Naive thymus-derived CD8-positive, alpha-beta T cell (primary cell): ENCODE measurements around the gene DHFR2. TPM values are rescaled to one million over a fixed set of nuclear protein-coding genes. Genes with fewer than 3 reads are reported as not detected.

Experiments
- ATAC-seq, 2 donors: fragments of 150-1000 bp; cut with Tn5 transposase in 1 of 2; sonication (Bioruptor Pico), chemical (Tn5 transposase) in 1 of 2; 1 replicate in 1 of 2; 2 replicates in 1 of 2; pipeline ENCODE4 v1.10.0; 2021; ENCODE audit warnings: mild to moderate bottlenecking in 2 of 2, moderate library complexity in 2 of 2
- POLR2A ChIA-PET: fragments of 350-600 bp; sonication (Branson Sonifier 250); formaldehyde crosslinking; loops from one replicate; lab custom pipeline; 2021; ENCODE audit warnings: antibody characterized with exemption; lab: Charles Lee
- DNase-seq, 10 donors: peaks; one replicate each; pipeline versions ENCODE4 v3.0.0 to v3.0.0-alpha.2; 2020 to 2022
- H3K27ac Mint-ChIP-seq, 10 donors: one replicate each; pipeline ENCODE4 v1.8.0; 2020 to 2022; ENCODE audit warnings: mild to moderate bottlenecking in 10 of 10, mixed read lengths in 10 of 10, moderate library complexity in 4 of 10, inconsistent platforms in 1 of 10
- H3K27me3 Mint-ChIP-seq, 5 donors: one replicate each; pipeline ENCODE4 v1.8.0; 2021 to 2022; ENCODE audit warnings: mixed read lengths in 5 of 5
- H3K36me3 Mint-ChIP-seq, 3 donors: one replicate each; pipeline ENCODE4 v1.8.0; 2020 to 2022; ENCODE audit warnings: mixed read lengths in 3 of 3, mild to moderate bottlenecking in 2 of 3, inconsistent platforms in 1 of 3
- H3K4me1 Mint-ChIP-seq, 4 donors: one replicate each; pipeline ENCODE4 v1.8.0; 2021 to 2022; ENCODE audit warnings: mixed read lengths in 4 of 4
- H3K4me3 Mint-ChIP-seq, 10 donors: one replicate each; pipeline ENCODE4 v1.8.0; 2020 to 2022; ENCODE audit warnings: mild to moderate bottlenecking in 10 of 10, mixed read lengths in 10 of 10, moderate library complexity in 6 of 10, inconsistent platforms in 1 of 10
- H3K9me3 Mint-ChIP-seq, 9 donors: one replicate each; pipeline ENCODE4 v1.8.0; 2020 to 2022; ENCODE audit warnings: mixed read lengths in 9 of 9, mild to moderate bottlenecking in 3 of 9, inconsistent platforms in 1 of 9, moderate library complexity in 1 of 9
- polyA plus RNA-seq, 3 donors: library from polyadenylated mRNA; unstranded; fragments of 300-500 nt; fragmentation: Illumina TruSeq; gene quantifications; one replicate each; pipeline ENCODE4 v1.2.3, GENCODE V29; 2021
- total RNA-seq, 8 experiments: library from RNA in 2 of 8; stranded (reverse) in 2 of 8; gene quantifications; one replicate each; pipeline ENCODE4 v1.2.3 and lab custom pipeline; 2021 to 2026

DHFR2 gene
- total and polyA plus RNA-seq, 5 experiments from 2014 or later = 2.5 to 10.8 (median 5.7) TPM

GRCh38 chr3:94020293-94020692, 42.4 kb downstream of the DHFR2 start:
- no peak overlapping the region for H3K4me3 Mint-ChIP-seq
- H3K27me3 Mint-ChIP-seq = no peaks in the 10 kb centered on the region
- no peaks in the 10 kb centered on the region for H3K4me1 Mint-ChIP-seq
- DNase-seq (no peak), ATAC-seq (no peak)
- no peaks in the 10 kb centered on the region for H3K9me3 Mint-ChIP-seq
- H3K36me3 Mint-ChIP-seq = peaks cover 0 to 4% (median 3%) of the 10 kb centered on the region in 3 donors
- no peak overlapping the region for H3K27ac Mint-ChIP-seq
- POLR2A ChIA-PET = interaction anchor here (1.9 kb wide), 1 partner anchor 42 kb away, joined by 7 read pairs; the partner anchor contains the start of genes DHFR2 and NSUN3

- peak overlapping the region in 2 of 10 donors; percentile 1 to 38 for H3K27ac Mint-ChIP-seq
Observed at GRCh38 chr3:94019659-94020058, 43.1 kb downstream of the DHFR2 start.

GRCh38 chr3:94015025-94015424, 47.7 kb downstream of the DHFR2 start:
- POLR2A ChIA-PET = no interaction called here
- Mint-ChIP-seq H3K4me3 (peak overlapping the region in 1 of 10 donors; percentile 4), H3K9me3 (no peaks in the 10 kb centered on the region), H3K27me3 (no peaks in the 10 kb centered on the region), H3K4me1 (peaks cover 8 to 10% (median 9%) of the 10 kb centered on the region in 4 donors), H3K36me3 (peaks cover 0 to 9% (median 3%) of the 10 kb centered on the region in 3 donors), H3K27ac (peak overlapping the region in 2 of 10 donors; percentile 29 to 53)
- DNase-seq = peak in 2 of 10 donors; percentile 19 to 25
- peak; percentile 35 to 36 for ATAC-seq

More at GRCh38 chr3:94019659-94020058, 43.1 kb downstream of the DHFR2 start:
- H3K27me3 Mint-ChIP-seq = no peaks in the 10 kb centered on the region
- H3K4me3 Mint-ChIP-seq = no peak overlapping the region
- no peak for DNase-seq
- peaks cover 5 to 6% (median 6%) of the 10 kb centered on the region in 4 donors for H3K4me1 Mint-ChIP-seq
- no peak for ATAC-seq
- no peaks in the 10 kb centered on the region for H3K9me3 Mint-ChIP-seq
- peaks cover 0 to 4% (median 3%) of the 10 kb centered on the region in 3 donors for H3K36me3 Mint-ChIP-seq
- POLR2A ChIA-PET = interaction anchor here (1.9 kb wide), 1 partner anchor 43 kb away, joined by 7 read pairs; the partner anchor contains the start of genes DHFR2 and NSUN3

- Mint-ChIP-seq H3K27me3 (no peaks in the 10 kb centered on the region), H3K27ac (peak overlapping the region in 1 of 10 donors; percentile 22), H3K9me3 (no peaks in the 10 kb centered on the region), H3K36me3 (peaks cover 0 to 5% (median 3%) of the 10 kb centered on the region in 3 donors), H3K4me1 (peaks cover 8 to 10% (median 9%) of the 10 kb centered on the region in 4 donors), H3K4me3 (no peak overlapping the region)
- ATAC-seq = no peak
- DNase-seq = no peak
- POLR2A ChIA-PET = no interaction called here
Observed at GRCh38 chr3:94012185-94012584, 50.5 kb downstream of the DHFR2 start.

- H3K4me3 Mint-ChIP-seq = no peak overlapping the region
- H3K27ac Mint-ChIP-seq = peak overlapping the region in 1 of 10 donors; percentile 7
- DNase-seq = no peak
- peaks cover 0 to 5% (median 3%) of the 10 kb centered on the region in 3 donors for H3K36me3 Mint-ChIP-seq
- no peaks in the 10 kb centered on the region for H3K9me3 Mint-ChIP-seq
- H3K4me1 Mint-ChIP-seq = peaks cover 8 to 10% (median 9%) of the 10 kb centered on the region in 4 donors
- POLR2A ChIA-PET = no interaction called here
- no peak for ATAC-seq
- no peaks in the 10 kb centered on the region for H3K27me3 Mint-ChIP-seq
Observed at GRCh38 chr3:94011233-94011711, 51.4 kb downstream of the DHFR2 start.

GRCh38 chr3:94009608-94010007, 53.1 kb downstream of the DHFR2 start:
- no peak overlapping the region for H3K4me3 Mint-ChIP-seq
- peaks cover 2 to 4% (median 3%) of the 10 kb centered on the region in 4 donors for H3K4me1 Mint-ChIP-seq
- ATAC-seq (no peak), DNase-seq (no peak)
- no peaks in the 10 kb centered on the region for H3K9me3 Mint-ChIP-seq
- H3K27me3 Mint-ChIP-seq = no peaks in the 10 kb centered on the region
- H3K36me3 Mint-ChIP-seq = peaks cover 0 to 5% (median 3%) of the 10 kb centered on the region in 3 donors
- H3K27ac Mint-ChIP-seq = no peak overlapping the region
- POLR2A ChIA-PET = no interaction called here

- DNase-seq = no peak
- POLR2A ChIA-PET = no interaction called here
- H3K4me3 Mint-ChIP-seq = no peak overlapping the region
- H3K27ac Mint-ChIP-seq = no peak overlapping the region
- H3K27me3 Mint-ChIP-seq = no peaks in the 10 kb centered on the region
- peaks cover 0 to 6% (median 2%) of the 10 kb centered on the region in 4 donors for H3K4me1 Mint-ChIP-seq
- H3K9me3 Mint-ChIP-seq = no peaks in the 10 kb centered on the region
- no peak for ATAC-seq
- peaks cover 0 to 5% (median 4%) of the 10 kb centered on the region in 3 donors for H3K36me3 Mint-ChIP-seq
Observed at GRCh38 chr3:94008253-94008652, 54.5 kb downstream of the DHFR2 start.

Other genes with a start within 250 kb of the DHFR2 start
- not detected for gene PROS1, start 89.0 kb downstream of the DHFR2 start, total RNA-seq
- not detected for gene PROS1, start 89.0 kb downstream of the DHFR2 start, polyA plus RNA-seq
- gene ARL13B, start 82.8 kb downstream of the DHFR2 start, total RNA-seq = 1 to 10 TPM; 8.0 to 9.6 TPM
- 1 to 10 TPM; 3.4 to 7.4 (median 4.4) TPM for gene ARL13B, start 82.8 kb downstream of the DHFR2 start, polyA plus RNA-seq
- gene STX19, start 34.3 kb downstream of the DHFR2 start, total RNA-seq = not detected
- under 1 TPM in 1 of 3 donors, not detected in 2; 0.40 TPM for gene STX19, start 34.3 kb downstream of the DHFR2 start, polyA plus RNA-seq
- gene NSUN3, start 145 bp upstream of the DHFR2 start, total RNA-seq = 10 to 100 TPM; 21.0 to 22.5 TPM
- gene NSUN3, start 145 bp upstream of the DHFR2 start, polyA plus RNA-seq = 10 to 100 TPM in 1 of 3 donors, 1 to 10 TPM in 2; 7.8 to 10.9 (median 8.2) TPM